Dendritic cell treated with granulocyte-macrophage colony-stimulating factor and Interleukin-4, amounts not matched to agents 40 ng/mL and 50 ng/mL, for 4 days (primary cell): ENCODE results near the gene SGCD.

Experiments
- H3K27ac Mint-ChIP-seq: one replicate; pipeline ENCODE4 v1.8.0; 2022; ENCODE audit warnings: mild to moderate bottlenecking, mixed read lengths
- H3K27me3 Mint-ChIP-seq: one replicate; pipeline ENCODE4 v1.8.0; 2022; ENCODE audit warnings: mild to moderate bottlenecking, mixed read lengths
- H3K36me3 Mint-ChIP-seq: one replicate; pipeline ENCODE4 v1.8.0; 2022; ENCODE audit warnings: low read depth, mixed read lengths
- H3K4me1 Mint-ChIP-seq: one replicate; pipeline ENCODE4 v1.8.0; 2022; ENCODE audit warnings: low read depth, mixed read lengths
- H3K4me3 Mint-ChIP-seq: one replicate; pipeline ENCODE4 v1.8.0; 2022; ENCODE audit warnings: mild to moderate bottlenecking, moderate library complexity, mixed read lengths
- H3K9me3 Mint-ChIP-seq: one replicate; pipeline ENCODE4 v1.8.0; 2022; ENCODE audit warnings: mixed read lengths
- intact Hi-C: fragments of 100-400 bp; cut with micrococcal nuclease; formaldehyde crosslinking; loops from one replicate; pipeline ENCODE4 v1.15.0; 2022

Gene SGCD

DNA sequence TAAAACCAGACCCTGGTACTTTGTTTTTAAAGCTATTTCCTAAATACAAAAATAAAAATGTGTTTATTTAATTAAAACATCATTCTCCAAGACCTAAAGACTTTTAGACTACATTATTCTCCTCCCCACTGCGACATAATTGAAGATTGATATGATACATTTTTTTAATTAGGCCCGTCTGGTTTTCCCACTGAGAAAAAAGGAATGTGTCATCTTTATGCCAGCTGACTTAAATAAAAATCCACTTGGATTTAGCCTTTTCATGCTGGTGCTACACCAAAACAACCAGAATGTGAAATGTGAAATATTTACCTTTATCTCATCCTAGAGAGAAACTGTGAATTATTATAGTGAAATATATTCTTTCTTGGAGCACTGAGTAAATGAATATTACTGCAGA, 367.6 kb downstream of the SGCD start:
- no peaks in the 10 kb centered on the region for H3K36me3 Mint-ChIP-seq
- intact Hi-C loops: no loop called here
- no peak overlapping the region for H3K27ac Mint-ChIP-seq
- no peak overlapping the region for H3K4me3 Mint-ChIP-seq
- H3K27me3 Mint-ChIP-seq: no peaks in the 10 kb centered on the region
- no peaks in the 10 kb centered on the region for H3K4me1 Mint-ChIP-seq
- no peaks in the 10 kb centered on the region for H3K9me3 Mint-ChIP-seq

DNA sequence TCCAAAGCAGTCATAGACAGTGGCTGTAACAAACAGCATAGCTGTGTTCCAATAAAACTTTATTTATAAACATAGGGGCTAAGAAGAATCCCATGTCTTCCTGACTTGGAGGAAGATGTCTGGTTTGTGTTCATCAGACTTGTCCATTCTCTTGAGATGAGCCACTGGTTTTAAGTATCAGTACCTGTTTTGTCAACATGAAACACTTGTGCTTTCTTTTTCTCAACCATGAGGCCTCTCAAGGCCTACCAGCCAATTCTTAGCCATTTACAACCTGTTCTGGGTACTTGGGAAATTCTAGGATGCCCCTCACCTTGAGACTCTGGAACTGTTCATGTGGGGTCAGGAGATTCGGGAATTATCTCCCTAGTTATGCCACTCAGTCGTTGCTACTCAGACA, 368.8 kb downstream of the SGCD start:
- Mint-ChIP-seq H3K36me3 (no peaks in the 10 kb centered on the region), H3K9me3 (no peaks in the 10 kb centered on the region), H3K4me1 (no peaks in the 10 kb centered on the region), H3K4me3 (no peak overlapping the region), H3K27ac (no peak overlapping the region), H3K27me3 (no peaks in the 10 kb centered on the region)
- intact Hi-C loops: no loop called here

DNA sequence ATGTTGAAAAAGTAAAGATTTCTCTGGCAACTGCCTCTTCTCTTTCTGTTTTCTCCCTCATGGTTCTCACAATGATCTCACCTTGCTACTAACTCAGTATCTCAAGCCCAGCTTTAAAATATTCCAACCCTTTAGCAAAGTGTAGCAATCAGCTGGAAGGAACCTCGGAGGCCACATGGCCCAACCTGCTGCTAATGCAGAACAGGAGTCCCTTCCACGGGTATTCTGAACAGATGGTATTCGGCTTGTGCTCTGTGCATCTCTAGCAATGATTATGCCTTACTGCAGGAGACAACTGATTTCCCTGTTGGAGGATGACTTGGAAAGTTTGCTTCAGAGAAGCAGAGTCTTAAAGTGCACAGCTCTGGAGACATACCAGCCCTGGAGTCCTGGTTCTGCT, 371.4 kb downstream of the SGCD start:
- Mint-ChIP-seq H3K9me3 (no peaks in the 10 kb centered on the region), H3K4me3 (no peak overlapping the region), H3K36me3 (no peaks in the 10 kb centered on the region), H3K4me1 (no peaks in the 10 kb centered on the region), H3K27ac (no peak overlapping the region), H3K27me3 (no peaks in the 10 kb centered on the region)
- intact Hi-C loops: no loop called here

DNA sequence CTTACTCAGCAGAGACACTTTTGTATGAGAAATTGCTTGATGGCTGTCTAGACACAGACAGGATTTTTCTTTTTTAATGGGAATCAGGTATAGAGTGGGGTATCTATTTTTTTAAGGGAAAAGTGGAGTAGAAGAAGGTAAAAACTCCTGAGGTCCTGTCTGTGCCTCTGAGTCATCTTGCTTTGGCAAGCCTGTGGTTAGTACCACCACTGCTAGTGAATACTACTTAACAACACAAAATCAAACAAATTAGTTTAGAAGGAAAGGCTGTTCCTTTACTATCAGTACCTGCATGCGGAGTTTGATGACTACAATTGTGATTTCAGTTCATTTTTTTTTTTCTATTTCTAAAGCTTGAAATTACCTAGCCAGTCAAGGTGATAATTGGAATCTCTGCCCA, 372.2 kb downstream of the SGCD start:
- Mint-ChIP-seq H3K36me3 (no peaks in the 10 kb centered on the region), H3K27me3 (no peaks in the 10 kb centered on the region), H3K27ac (no peak overlapping the region), H3K4me3 (no peak overlapping the region), H3K4me1 (no peaks in the 10 kb centered on the region), H3K9me3 (no peaks in the 10 kb centered on the region)
- intact Hi-C loops: no loop called here

DNA sequence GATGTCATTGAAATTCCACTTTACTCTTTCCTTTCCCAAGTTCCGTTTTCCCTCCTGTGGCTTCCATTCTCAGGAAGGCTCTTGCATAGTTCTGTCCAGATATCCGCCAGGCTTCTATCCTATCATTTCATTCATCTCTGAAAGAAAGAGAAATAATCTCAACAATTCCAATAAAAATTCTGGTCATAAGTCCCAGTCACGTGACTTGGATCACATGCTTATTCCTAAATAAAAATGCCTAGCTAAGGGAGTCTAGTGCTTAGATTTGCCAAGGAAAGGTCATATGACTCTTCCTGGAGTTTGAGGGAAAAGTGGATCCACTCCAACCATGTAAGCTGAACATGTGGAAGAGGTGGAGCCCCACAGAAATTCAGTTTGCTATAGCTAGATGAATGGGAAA, 377.2 kb downstream of the SGCD start:
- intact Hi-C loops: no loop called here
- H3K27ac Mint-ChIP-seq: no peak overlapping the region
- no peaks in the 10 kb centered on the region for H3K9me3 Mint-ChIP-seq
- H3K4me1 Mint-ChIP-seq: no peaks in the 10 kb centered on the region
- no peaks in the 10 kb centered on the region for H3K36me3 Mint-ChIP-seq
- H3K27me3 Mint-ChIP-seq: no peaks in the 10 kb centered on the region
- no peak overlapping the region for H3K4me3 Mint-ChIP-seq

DNA sequence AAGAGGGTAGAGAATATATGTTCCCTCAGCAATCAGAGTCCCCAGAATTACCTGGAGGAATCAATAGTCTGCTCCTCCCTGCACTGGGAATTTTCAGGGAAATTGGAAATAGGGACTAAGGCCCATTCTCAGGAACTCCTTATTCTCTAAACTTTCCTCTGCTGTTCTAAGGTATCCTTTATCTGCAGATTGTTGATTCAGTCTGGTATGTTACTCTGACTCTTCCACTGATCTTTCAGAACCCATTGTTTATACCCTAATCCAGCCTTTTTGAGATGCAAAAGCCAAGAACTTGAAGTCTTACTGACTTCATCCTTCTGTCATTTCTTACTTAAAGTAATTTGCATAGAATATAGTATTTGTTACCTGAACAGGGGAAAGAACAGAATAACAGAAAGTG, 379.7 kb downstream of the SGCD start:
- Mint-ChIP-seq H3K27me3 (no peaks in the 10 kb centered on the region), H3K27ac (no peak overlapping the region), H3K36me3 (no peaks in the 10 kb centered on the region), H3K4me1 (no peaks in the 10 kb centered on the region), H3K9me3 (no peaks in the 10 kb centered on the region), H3K4me3 (no peak overlapping the region)
- intact Hi-C loops: no loop called here

DNA sequence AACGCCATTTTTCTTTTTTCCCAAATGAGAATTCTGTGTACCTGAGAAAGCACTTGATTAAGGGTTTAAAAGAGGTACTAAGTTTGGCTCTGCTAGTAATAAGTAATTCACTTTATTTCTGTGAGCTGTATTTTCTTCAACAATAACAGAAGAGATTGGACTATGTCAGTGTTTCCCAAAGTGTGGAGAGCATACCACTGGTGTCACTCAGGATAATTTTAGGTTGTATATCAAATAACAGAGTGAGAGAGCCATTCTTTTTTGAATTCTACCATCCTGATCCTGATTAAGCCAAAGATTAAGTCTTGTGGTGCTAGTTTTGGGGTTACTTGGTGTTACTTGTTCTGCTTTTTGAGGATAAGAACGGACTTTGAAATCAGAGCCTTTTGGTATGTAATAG, 380.8 kb downstream of the SGCD start:
- no peaks in the 10 kb centered on the region for H3K4me1 Mint-ChIP-seq
- no peaks in the 10 kb centered on the region for H3K27me3 Mint-ChIP-seq

DNA sequence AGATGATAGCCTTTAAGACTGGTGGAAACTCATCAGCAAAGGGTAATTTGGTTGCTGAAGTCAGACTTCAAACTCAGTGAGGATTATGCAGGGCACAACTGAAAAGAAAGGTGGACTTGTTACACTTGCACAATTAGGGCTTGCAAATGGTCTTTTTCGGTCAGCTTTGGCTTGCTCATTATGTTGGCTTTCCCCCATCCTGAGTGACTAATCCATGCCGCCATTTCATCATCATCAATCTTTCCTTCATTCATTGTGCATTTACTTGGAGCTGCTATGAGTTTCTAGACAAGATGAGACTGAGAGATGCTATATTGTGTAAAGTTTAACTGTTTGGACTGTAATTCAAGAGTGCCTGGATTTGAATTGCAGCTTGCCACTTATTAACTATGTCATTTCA, 388.3 kb downstream of the SGCD start:
- Mint-ChIP-seq H3K27me3 (no peaks in the 10 kb centered on the region), H3K27ac (no peak overlapping the region), H3K4me1 (no peaks in the 10 kb centered on the region), H3K9me3 (no peaks in the 10 kb centered on the region), H3K36me3 (no peaks in the 10 kb centered on the region), H3K4me3 (no peak overlapping the region)
- intact Hi-C loops: no loop called here

More for the DNA sequence above, 380.8 kb downstream of the SGCD start:
- Mint-ChIP-seq H3K4me3 (no peak overlapping the region), H3K36me3 (no peaks in the 10 kb centered on the region), H3K9me3 (no peaks in the 10 kb centered on the region), H3K27ac (no peak overlapping the region)
- intact Hi-C loops: no loop called here

DNA sequence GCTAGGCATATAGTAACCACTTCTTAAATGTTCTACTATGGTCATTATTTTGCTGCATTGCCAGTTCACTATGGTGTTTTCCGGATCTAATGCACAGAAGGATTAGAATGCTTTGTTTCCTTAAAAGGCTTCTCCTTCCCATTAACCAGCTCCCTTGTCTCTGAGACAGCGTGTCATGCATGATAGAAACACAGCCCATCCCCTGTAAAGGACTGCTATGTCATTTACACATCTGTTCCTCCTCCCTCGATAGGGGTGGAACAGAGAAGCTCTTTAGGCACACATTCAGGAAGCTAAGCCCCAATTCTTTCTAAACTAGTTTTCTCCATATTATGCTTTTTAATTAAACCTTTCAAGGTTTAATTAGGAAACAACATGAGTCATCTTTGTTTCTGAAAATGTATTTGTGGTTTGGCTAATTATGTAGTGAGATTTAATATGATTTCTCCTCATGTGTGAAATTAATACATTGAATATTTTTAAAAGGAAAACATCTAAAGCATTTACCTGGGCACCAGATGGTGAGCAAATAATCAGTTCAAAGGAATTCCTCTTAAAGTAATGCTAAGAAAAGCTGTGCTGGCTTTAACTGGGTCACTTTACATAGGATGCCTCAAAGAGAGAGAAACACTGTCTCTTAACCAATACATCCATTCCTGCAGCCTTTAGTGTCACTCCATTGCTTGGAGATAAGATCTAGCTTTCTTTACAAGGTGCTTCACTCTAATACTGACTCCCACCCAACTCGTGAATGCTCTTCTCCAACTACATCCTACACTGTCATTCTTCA, 389.8 kb downstream of the SGCD start:
- Mint-ChIP-seq H3K4me1 (no peaks in the 10 kb centered on the region), H3K36me3 (no peaks in the 10 kb centered on the region), H3K27ac (no peak overlapping the region), H3K4me3 (no peak overlapping the region), H3K27me3 (no peaks in the 10 kb centered on the region), H3K9me3 (no peaks in the 10 kb centered on the region)
- intact Hi-C loops: no loop called here

DNA sequence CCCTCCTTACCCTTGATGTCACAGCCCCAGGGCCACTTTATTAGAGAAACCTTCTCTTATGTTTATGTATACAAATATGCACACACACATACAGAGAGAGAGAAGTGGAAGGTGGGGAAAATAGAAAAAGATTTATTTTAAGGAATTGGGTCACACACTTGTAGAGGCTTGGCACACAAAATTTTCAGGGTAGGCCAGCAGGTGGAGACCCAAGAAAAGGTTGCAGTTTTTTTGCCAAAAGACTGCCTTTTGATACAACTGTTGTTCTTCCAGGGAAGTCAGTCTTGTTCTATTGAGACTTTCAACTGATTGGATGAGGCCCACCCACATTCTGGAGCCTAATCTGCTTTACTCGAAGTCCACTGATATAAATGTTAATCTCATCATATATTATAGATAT, 392.0 kb downstream of the SGCD start:
- Mint-ChIP-seq H3K36me3 (no peaks in the 10 kb centered on the region), H3K4me3 (no peak overlapping the region), H3K27me3 (no peaks in the 10 kb centered on the region), H3K9me3 (no peaks in the 10 kb centered on the region), H3K4me1 (no peaks in the 10 kb centered on the region), H3K27ac (no peak overlapping the region)
- intact Hi-C loops: no loop called here

DNA sequence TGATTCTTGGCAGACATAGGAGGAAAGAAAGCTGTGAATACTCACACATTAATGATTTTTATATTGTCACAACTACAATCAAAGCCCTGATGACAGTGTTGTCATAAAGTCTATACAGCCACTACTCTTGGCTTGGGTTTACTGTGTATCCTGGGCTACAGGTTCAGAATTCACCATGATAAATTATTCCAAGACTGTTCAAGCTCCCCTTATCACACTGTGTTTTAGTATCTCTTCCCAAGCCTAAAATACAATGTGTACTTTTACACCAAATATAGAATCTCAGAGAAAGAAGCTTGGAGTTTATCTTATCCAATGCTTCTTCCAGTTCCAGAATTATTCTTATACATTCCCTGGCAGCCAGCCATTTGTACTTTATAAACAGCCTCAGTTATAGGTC, 395.4 kb downstream of the SGCD start:
- H3K27ac Mint-ChIP-seq: no peak overlapping the region
- H3K4me3 Mint-ChIP-seq: no peak overlapping the region
- no peaks in the 10 kb centered on the region for H3K27me3 Mint-ChIP-seq
- H3K9me3 Mint-ChIP-seq: no peaks in the 10 kb centered on the region
- H3K36me3 Mint-ChIP-seq: no peaks in the 10 kb centered on the region
- no peaks in the 10 kb centered on the region for H3K4me1 Mint-ChIP-seq
- intact Hi-C loops: no loop called here

DNA sequence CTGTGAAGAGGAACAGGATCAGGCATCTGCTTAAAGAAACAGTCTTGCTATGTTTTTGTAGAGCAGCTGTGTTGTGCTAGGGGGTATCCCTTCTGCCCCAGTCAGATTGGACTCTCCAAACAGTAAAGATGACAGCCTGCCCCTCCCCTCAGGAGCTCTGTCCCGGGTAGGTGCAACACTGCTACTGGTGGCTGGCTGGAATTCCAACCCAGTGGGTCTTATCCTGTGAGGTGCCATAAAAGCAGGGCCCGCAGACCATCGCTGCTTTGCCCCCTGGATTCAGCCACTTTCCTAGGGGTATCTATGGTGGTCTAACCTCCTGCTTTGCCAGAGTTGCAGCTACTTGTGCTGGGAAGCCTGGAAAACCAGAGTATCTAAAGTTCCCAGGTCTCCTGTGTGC, 408.5 kb downstream of the SGCD start:
- Mint-ChIP-seq H3K27me3 (no peaks in the 10 kb centered on the region), H3K9me3 (no peaks in the 10 kb centered on the region), H3K27ac (no peak overlapping the region), H3K4me1 (no peaks in the 10 kb centered on the region), H3K4me3 (no peak overlapping the region), H3K36me3 (no peaks in the 10 kb centered on the region)
- intact Hi-C loops: no loop called here

DNA sequence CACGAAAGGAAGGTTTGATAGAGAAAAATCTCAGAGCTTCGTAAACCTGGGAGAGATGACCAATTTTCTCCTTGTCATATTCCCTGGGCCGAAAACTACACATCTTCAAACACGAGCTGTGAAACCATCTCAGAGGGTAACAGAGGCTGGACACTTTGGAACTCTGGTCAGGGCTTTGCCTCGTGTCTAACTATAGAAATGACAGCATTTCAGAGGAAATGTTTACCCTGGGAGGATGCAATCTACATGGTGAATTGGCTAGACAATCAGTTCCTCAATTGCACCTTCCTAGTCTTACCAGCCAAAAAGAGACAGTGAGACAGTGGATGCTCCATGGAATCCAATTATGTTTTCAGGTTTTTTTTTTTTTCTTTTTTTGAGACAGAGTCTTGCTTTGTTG, 414.6 kb downstream of the SGCD start:
- H3K4me3 Mint-ChIP-seq: no peak overlapping the region
- H3K27me3 Mint-ChIP-seq: no peaks in the 10 kb centered on the region
- H3K9me3 Mint-ChIP-seq: no peaks in the 10 kb centered on the region
- H3K4me1 Mint-ChIP-seq: no peaks in the 10 kb centered on the region
- H3K36me3 Mint-ChIP-seq: no peaks in the 10 kb centered on the region
- no peak overlapping the region for H3K27ac Mint-ChIP-seq
- intact Hi-C loops: no loop called here

DNA sequence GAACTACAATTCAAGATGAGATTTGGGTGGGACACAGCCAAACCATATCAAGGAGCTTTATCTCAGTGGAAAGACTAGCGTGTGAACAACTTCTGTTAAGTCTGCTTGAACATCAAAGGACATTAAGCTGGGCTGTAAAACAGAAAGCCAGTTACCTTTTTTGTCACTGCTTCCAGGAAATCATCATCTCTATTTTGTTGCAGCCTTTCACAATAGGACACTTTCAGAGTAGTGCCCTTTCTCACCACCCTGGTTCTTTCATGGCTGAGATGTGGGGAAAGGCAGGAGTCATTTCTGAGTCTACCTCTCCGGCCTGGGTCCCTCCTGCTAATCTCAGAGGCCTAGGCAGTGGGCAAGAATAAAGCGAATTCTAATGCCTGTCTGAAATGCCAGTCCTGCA, 426.9 kb downstream of the SGCD start:
- no peaks in the 10 kb centered on the region for H3K27me3 Mint-ChIP-seq
- no peaks in the 10 kb centered on the region for H3K36me3 Mint-ChIP-seq
- no peak overlapping the region for H3K4me3 Mint-ChIP-seq
- intact Hi-C loops: no loop called here
- no peak overlapping the region for H3K27ac Mint-ChIP-seq
- H3K9me3 Mint-ChIP-seq: no peaks in the 10 kb centered on the region
- no peaks in the 10 kb centered on the region for H3K4me1 Mint-ChIP-seq

DNA sequence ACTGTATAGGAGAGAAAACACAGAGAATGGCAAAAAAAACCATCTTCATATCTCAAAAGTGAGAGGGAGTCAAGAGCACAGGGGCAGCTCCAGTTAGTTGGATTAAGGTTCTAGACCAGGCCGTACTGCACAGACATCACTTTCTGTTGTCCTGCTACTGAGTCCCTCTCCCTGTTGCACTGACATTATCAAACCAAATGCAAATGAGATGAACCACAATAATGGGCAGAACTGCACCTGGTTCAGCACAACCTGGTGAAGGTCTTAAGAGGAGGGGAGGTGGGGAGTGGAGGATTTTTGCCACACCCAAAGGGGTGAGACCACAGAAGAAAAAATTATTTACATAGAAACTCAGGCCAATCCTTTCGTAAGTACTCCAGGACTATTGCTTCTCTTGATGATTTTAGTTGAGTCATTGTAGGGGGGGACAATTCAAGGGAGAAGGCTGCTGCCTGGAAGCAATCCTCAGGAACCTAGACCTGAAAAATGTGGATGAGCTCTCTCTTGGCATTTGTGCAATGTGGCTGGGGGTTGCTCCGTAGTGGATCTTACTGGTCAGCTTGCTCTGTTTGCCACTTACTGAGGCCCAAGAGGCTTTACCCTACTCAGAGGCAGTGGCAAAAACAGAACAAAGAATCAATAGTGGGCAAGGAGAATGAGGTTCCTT, 428.6 kb downstream of the SGCD start:
- Mint-ChIP-seq H3K27ac (no peak overlapping the region), H3K4me3 (no peak overlapping the region), H3K27me3 (no peaks in the 10 kb centered on the region), H3K36me3 (no peaks in the 10 kb centered on the region), H3K9me3 (no peaks in the 10 kb centered on the region), H3K4me1 (no peaks in the 10 kb centered on the region)
- intact Hi-C loops: no loop called here
